LNCaP clone FGC (cell line): ENCODE data around the gene TMEM240.

Experiments
- DNase-seq: peaks from one replicate; pipeline ENCODE4 v3.0.0-alpha.2; 2011; ENCODE audit warnings: low read depth
- H3K4me3 ChIP-seq: 2 replicates; pipeline ENCODE4 v1.5.1; 2011; ENCODE audit warnings: mild to moderate bottlenecking, low read depth, low read length, control low read depth
- CTCF ChIP-seq: IDR thresholded peaks from 2 replicates; pipeline ENCODE4 v1.5.1; 2012; ENCODE audit warnings: mild to moderate bottlenecking; ENCODE audit not compliant: control insufficient read depth, insufficient read depth; ENCODE audit errors: extremely low read depth

Gene TMEM240

DNA sequence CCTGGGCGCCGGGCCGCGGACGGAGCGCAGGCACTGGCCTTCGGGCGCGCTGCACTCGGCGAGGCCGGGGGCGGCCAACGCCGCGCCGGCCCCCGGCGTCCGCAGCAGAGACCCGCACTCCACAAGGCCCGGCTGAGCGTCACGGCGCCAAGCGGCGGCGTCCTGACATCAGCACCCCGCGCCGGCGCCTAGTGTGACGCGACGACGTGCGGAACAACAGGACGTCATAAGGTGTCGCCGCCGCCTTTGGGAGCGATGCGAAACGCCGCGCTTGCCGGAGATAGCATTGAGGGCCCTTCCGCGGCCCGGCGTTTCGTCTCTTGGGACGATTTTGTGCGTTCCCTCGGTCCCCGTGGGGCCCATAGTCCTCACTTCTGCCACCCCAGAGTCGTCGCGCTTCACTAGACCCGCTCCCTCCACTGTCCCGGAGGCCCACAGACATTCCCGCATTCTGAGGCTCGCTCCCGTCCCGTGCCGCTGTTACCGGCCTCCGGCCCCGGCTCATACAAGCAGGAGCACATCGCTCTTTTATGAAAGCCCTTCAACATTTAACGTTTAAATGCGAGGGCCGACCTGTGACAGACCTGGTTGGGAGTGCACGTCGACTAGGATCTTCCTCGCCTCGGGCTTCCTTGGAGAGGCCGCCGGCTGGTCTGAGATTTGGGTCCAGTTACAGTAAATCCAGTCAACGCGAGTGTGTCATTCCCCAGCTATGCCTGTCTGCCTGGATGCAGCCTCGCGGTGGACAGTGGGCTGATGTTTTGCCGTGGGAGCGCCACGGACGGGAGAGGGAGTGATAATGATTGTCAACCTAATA is 34.5 kb upstream of the TMEM240 start, which contains the start of gene SSU72:
Gene SSU72, minus strand, starts transcription at position 143 of the 817 bp plus-strand sequence. CDS start 306 bp downstream, outside the sequence.
- peak; percentile 68 for DNase-seq
- TF ChIP-seq CTCF = no peak
- peak within 1 kb of the TSS; percentile 86 for H3K4me3 ChIP-seq

DNA sequence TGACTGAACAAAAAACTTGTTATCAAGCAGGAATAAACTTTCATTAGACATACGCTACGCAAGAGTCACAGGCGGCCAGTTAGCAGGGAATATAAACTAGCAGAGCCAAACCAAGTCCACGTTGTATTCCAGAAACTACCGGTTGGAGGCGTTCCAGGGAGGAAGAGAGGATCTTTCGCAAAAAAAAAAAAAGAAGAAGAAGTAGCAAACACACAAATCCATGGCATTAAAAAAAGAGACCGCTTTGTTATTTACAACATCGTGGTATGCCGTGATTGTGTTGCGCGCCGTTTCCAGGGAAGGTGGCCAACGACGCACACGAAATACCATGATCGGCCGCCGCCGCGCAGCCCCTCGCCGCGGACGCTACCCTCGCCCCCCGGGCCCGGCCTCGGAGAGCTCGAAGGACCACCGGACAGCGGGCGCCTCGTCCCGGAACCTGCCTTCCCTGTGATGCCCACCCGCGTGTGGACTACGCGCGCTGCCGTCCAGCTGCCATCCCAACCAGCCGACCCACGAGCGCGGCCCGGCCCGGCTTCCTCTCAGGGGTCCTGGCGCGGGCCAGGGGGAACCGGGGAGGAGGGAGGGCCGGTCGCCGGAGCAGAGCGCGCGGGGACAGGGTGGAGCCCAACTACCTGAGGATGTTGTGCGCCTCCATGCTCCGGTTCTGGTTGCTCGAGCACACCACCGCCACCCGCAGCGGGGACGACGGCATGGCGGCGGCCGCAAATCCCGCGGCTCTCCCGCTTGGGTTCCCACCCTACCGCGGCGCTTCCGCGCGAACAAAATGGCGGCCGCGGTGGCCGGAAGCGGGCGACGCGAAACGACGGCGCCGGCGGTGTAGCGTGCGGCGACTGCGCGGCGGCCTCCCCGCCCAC is 33.7 kb upstream of the TMEM240 start:
- no peak for DNase-seq
- H3K4me3 ChIP-seq = peak overlapping the region; percentile 86
- no peak for TF ChIP-seq CTCF

DNA sequence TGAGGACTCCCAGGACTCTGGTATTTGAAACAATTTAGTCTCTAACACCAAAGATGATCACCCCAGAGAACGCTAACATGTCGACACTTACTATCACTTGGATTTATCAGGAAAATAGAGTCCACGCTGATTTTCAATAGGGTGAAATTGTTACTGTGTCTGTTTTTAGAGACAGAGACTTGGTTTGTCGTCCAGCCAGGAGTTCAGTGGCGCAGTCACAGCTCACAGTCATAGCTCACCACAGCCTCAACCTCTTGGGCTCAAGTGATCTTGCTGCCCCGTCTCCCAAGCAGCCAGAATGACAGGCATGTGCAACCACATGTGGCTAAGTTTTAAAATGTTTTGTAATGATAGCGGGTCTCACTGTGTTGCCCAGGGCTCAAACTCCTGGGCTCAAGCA is 28.9 kb upstream of the TMEM240 start:
- no peak for DNase-seq
- no peak for TF ChIP-seq CTCF
- H3K4me3 ChIP-seq = no peak overlapping the region

DNA sequence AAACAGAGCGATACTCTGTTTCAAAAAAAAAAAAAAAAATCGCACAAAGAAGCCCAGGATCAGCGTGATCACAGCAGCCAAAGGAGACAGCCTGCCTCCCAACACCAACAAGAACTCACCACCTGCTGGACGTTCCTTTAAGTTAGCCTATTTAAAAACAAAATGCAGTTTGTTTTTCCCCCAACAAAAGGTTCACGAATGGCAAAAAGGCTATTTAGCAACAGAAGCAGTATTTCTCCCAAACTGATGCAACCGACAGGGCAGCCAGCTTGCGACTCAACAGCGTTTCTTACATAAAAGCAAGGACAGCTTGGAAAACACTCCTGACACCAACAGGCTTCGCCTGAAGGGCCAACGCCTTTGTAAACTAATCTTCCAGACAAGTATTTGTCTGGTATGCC is 27.5 kb upstream of the TMEM240 start:
- no peak overlapping the region for H3K4me3 ChIP-seq
- no peak for TF ChIP-seq CTCF
- DNase-seq = no peak

- H3K4me3 ChIP-seq = no peak overlapping the region
- DNase-seq = no peak
- no peak for TF ChIP-seq CTCF
Observed at GRCh38 chr1:1567152-1567875, 26.9 kb upstream of the TMEM240 start.

DNA sequence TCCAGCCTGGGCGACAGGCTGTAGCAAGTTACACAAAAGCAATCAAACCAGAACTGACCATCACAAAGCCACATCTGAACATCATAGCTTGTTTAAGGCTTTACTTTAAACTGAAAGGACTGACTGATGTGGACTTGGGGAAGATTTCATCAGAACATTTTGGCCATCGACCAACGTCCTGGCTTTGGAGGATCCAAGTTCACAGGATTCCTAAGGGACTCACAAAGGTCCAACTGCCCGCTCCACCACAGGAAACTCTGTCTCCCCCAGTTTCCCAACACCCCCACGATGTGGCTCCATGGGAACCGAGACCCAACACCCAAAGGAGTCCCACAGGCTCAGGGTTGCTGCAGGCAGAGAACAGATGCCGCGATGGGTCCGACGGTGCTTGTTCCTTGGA is 24.9 kb upstream of the TMEM240 start:
- DNase-seq = no peak
- TF ChIP-seq CTCF = no peak

More for the DNA sequence above, 24.9 kb upstream of the TMEM240 start:
- H3K4me3 ChIP-seq = no peak overlapping the region
